ENCODE data around the gene HLF. TPM values are rescaled to one million over a fixed set of nuclear protein-coding genes. Genes with fewer than 3 reads are reported as not detected.

HLF gene
- total and polyA plus RNA-seq, 7 experiments from 2014 or later: 0.18 to 2.6 (median 0.36) TPM; not detected in 1

DNA sequence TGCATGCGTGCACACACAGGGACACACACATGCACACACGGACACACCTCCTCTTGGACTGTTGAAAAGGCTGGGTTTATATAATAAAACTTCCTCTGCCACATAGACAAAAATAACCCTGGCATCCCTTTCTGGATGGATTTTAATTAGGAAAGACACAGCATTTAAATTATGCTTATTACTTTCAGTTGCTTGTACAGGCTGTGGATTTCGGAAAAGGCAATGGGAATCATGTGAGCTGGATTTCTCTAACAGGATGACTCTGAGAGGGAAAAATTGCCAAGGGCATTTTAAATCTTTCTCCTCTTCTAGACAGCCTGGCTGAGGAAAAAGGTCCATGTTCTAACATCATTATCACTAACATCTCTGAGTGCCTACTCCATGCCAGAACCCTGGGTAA, 75.9 kb downstream of the HLF start:
- Mint-ChIP-seq H3K4me1 (peaks cover 0 to 49% (median 13%) of the 10 kb centered on the region in 7 donors), H3K9me3 (peaks cover 0 to 3% (median 0%) of the 10 kb centered on the region in 11 donors), H3K27me3 (peaks cover 11 to 34% (median 14%) of the 10 kb centered on the region in 5 donors), H3K27ac (no peak overlapping the region), H3K36me3 (peaks cover 0 to 10% (median 0%) of the 10 kb centered on the region in 5 donors), H3K4me3 (no peak overlapping the region)
- Histone ChIP-seq H3K27me3 (ENCODE audit: control insufficient read depth in 2 of 2, insufficient read depth in 2 of 2, low read length in 2 of 2) (no peaks in the 10 kb centered on the region), H3K27ac (ENCODE audit: low read depth, low read length) (no peak overlapping the region), H3K4me1 (ENCODE audit: control insufficient read depth in 2 of 2, insufficient read depth in 2 of 2, low read length in 2 of 2) (peaks cover 0 to 27% of the 10 kb centered on the region in 2 donors), H3K9me3 (ENCODE audit: control insufficient read depth in 2 of 3, low read length in 3 of 3) (no peaks in the 10 kb centered on the region), H3K36me3 (ENCODE audit: control insufficient read depth in 2 of 3, insufficient read depth in 3 of 3, low read length in 3 of 3) (no peaks in the 10 kb centered on the region), H3K4me3 (ENCODE audit: low read length) (no peak overlapping the region)
- no peak for ATAC-seq
- CTCF ChIA-PET: interaction anchor here (0.6 kb wide), 2 partner anchors 347 to 600 kb away, joined by 3 read pairs; no protein-coding TSS in a partner anchor
- intact Hi-C loops (cut with micrococcal nuclease): loop anchor here (5.0 to 10.0 kb wide), 2 partner anchors 82 to 106 kb away; partner anchors contain the start of gene MMD (in 1 of the 2)
- POLR2A ChIA-PET: no interaction called here
- DNase-seq: no peak

DNA sequence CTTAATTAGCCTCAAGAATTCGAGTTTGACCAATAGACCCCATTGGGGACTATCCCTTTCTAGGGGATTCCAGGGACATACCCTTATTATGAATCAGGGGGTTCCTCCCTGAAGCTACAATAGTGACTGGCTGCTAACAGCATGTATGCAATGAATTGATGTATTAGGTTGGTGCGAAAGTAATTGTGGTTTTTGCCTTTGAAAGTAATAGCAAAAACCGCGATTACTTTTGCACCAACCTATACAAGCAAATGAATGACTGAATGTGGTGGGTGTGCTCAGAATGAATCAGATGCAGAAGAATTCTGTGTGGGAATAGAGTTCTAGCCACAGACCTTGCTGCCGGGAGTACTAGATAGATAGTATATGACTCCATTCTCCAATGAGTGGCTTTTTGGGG, 76.7 kb downstream of the HLF start:
- no peak overlapping the region for H3K4me3 ChIP-seq (ENCODE audit: low read length)
- ChIA-PET CTCF (interaction anchor here (0.6 kb wide), 2 partner anchors 348 to 600 kb away, joined by 3 read pairs; no protein-coding TSS in a partner anchor), POLR2A (no interaction called here)
- H3K36me3 Mint-ChIP-seq: peaks cover 0 to 13% (median 0%) of the 10 kb centered on the region in 5 donors
- H3K4me3 Mint-ChIP-seq: no peak overlapping the region
- no peaks in the 10 kb centered on the region for H3K36me3 ChIP-seq (ENCODE audit: control insufficient read depth in 2 of 3, insufficient read depth in 3 of 3, low read length in 3 of 3)
- H3K27me3 Mint-ChIP-seq: peaks cover 11 to 27% (median 15%) of the 10 kb centered on the region in 5 donors
- H3K27me3 ChIP-seq (ENCODE audit: control insufficient read depth in 2 of 2, insufficient read depth in 2 of 2, low read length in 2 of 2): no peaks in the 10 kb centered on the region
- intact Hi-C loops (cut with micrococcal nuclease): loop anchor here (5.0 to 10.0 kb wide), 2 partner anchors 81 to 107 kb away; partner anchors contain the start of gene MMD (in 1 of the 2)
- no peak for ATAC-seq
- no peak overlapping the region for H3K27ac ChIP-seq (ENCODE audit: low read depth, low read length)
- DNase-seq: no peak
- peaks cover 0 to 27% of the 10 kb centered on the region in 2 donors for H3K4me1 ChIP-seq (ENCODE audit: control insufficient read depth in 2 of 2, insufficient read depth in 2 of 2, low read length in 2 of 2)
- H3K9me3 ChIP-seq (ENCODE audit: control insufficient read depth in 2 of 3, low read length in 3 of 3): no peaks in the 10 kb centered on the region
- peaks cover 0 to 52% (median 12%) of the 10 kb centered on the region in 7 donors for H3K4me1 Mint-ChIP-seq
- no peak overlapping the region for H3K27ac Mint-ChIP-seq
- peaks cover 0 to 6% (median 2%) of the 10 kb centered on the region in 11 donors for H3K9me3 Mint-ChIP-seq

DNA sequence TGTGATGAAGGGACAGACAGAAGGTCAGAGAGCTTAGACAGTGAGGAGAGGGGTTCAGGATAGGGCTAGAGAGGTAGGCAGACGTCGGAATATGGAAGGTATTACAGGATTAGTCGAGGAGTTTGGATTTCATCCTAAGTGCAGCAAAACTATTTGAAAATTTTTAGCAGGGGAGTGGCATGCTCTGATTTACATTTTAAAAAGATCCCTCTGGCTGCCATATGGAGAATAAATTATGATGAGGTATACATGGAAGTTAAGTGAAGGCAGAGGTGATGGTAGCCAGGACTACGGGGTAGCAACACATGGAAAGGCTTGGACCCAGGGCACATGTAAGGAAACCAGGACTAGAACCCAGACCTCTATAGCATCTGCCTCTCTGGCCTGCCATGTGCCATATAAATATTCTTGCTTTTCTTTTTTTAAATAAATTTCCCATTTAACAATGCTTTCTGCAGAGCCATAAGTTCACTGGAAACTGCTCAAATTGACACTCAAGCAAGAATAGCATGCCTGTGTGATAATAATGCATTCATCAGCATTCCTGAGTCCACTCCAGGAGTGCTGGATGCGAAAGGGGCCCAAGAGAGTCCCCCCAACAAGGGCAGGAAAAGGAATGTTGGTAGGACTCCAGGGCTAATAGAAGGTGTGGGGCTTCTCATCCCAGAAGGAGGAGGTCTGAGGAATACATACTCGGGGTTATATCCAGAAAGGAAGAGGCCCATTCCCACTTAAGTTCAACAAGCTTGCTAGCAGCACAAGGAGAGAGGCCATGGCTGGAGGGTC, 78.2 kb downstream of the HLF start:
- Histone ChIP-seq H3K4me1 (ENCODE audit: control insufficient read depth in 2 of 2, insufficient read depth in 2 of 2, low read length in 2 of 2) (peaks cover 0 to 27% of the 10 kb centered on the region in 2 donors), H3K27me3 (ENCODE audit: control insufficient read depth in 2 of 2, insufficient read depth in 2 of 2, low read length in 2 of 2) (no peaks in the 10 kb centered on the region), H3K36me3 (ENCODE audit: control insufficient read depth in 2 of 3, insufficient read depth in 3 of 3, low read length in 3 of 3) (no peaks in the 10 kb centered on the region), H3K4me3 (ENCODE audit: low read length) (no peak overlapping the region), H3K9me3 (ENCODE audit: control insufficient read depth in 2 of 3, low read length in 3 of 3) (no peaks in the 10 kb centered on the region), H3K27ac (ENCODE audit: low read depth, low read length) (no peak overlapping the region)
- peak overlapping the region in 1 of 9 donors; percentile 84 for H3K27ac Mint-ChIP-seq
- H3K4me3 Mint-ChIP-seq: peak overlapping the region in 1 of 10 donors; percentile 57
- intact Hi-C loops (cut with micrococcal nuclease): loop anchor here (5.0 to 10.0 kb wide), 2 partner anchors 79 to 108 kb away; partner anchors contain the start of gene MMD (in 1 of the 2)
- peaks cover 0 to 60% (median 12%) of the 10 kb centered on the region in 7 donors for H3K4me1 Mint-ChIP-seq
- DNase-seq: no peak
- peaks cover 0 to 11% (median 2%) of the 10 kb centered on the region in 11 donors for H3K9me3 Mint-ChIP-seq
- peaks cover 14 to 23% (median 17%) of the 10 kb centered on the region in 5 donors for H3K27me3 Mint-ChIP-seq
- ChIA-PET POLR2A (no interaction called here), CTCF (no interaction called here)
- ATAC-seq: no peak
- H3K36me3 Mint-ChIP-seq: peaks cover 0 to 24% (median 0%) of the 10 kb centered on the region in 5 donors

DNA sequence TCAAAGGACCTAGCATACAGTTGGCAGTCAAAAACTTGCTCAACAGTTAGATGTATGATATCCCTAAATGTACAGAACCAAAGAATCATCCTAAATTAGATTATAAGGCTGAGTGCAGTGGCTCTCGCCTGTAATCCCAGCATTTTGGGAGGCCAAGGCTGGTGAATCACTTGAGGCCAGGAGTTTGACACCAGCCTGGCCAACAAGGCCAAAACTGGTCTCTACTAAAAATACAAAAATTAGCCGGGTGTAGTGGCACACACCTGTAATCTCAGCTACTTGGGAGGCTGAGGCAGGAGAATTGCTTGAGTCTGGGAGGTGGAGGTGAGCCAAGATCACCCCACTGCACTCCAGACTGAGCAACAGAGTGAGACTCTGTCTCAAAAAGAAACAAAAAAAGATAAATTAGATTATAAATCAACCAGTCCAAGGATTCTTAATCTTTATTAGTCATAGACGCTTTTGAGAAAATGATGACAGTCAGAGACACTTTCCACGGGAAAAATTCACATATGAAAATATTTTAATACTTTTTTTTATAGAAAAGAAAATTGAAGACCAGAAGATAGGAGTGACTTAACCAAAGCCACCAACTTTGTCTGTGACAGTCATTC, 79.2 kb downstream of the HLF start:
- Histone ChIP-seq H3K27me3 (ENCODE audit: control insufficient read depth in 2 of 2, insufficient read depth in 2 of 2, low read length in 2 of 2) (no peaks in the 10 kb centered on the region), H3K27ac (ENCODE audit: low read depth, low read length) (no peak overlapping the region), H3K36me3 (ENCODE audit: control insufficient read depth in 2 of 3, insufficient read depth in 3 of 3, low read length in 3 of 3) (no peaks in the 10 kb centered on the region), H3K4me3 (ENCODE audit: low read length) (no peak overlapping the region), H3K4me1 (ENCODE audit: control insufficient read depth in 2 of 2, insufficient read depth in 2 of 2, low read length in 2 of 2) (peaks cover 0 to 27% of the 10 kb centered on the region in 2 donors), H3K9me3 (ENCODE audit: control insufficient read depth in 2 of 3, low read length in 3 of 3) (no peaks in the 10 kb centered on the region)
- intact Hi-C loops (cut with micrococcal nuclease): loop anchor here (1.0 to 10.0 kb wide), 3 partner anchors 30 to 109 kb away; partner anchors contain the start of gene MMD (in 1 of the 2)
- ATAC-seq: no peak
- Mint-ChIP-seq H3K4me1 (peaks cover 0 to 69% (median 14%) of the 10 kb centered on the region in 7 donors), H3K27me3 (peaks cover 5 to 17% (median 14%) of the 10 kb centered on the region in 5 donors), H3K4me3 (peak overlapping the region in 1 of 10 donors; percentile 71), H3K27ac (peak overlapping the region in 1 of 9 donors; percentile 88), H3K36me3 (peaks cover 0 to 24% (median 0%) of the 10 kb centered on the region in 5 donors), H3K9me3 (peaks cover 0 to 11% (median 2%) of the 10 kb centered on the region in 11 donors)
- CTCF ChIA-PET: interaction anchor here (0.9 to 1.6 kb wide), 2 partner anchors 11 to 12 kb away, joined by 4 to 6 read pairs; no protein-coding TSS in a partner anchor
- DNase-seq: no peak
- POLR2A ChIA-PET: no interaction called here

DNA sequence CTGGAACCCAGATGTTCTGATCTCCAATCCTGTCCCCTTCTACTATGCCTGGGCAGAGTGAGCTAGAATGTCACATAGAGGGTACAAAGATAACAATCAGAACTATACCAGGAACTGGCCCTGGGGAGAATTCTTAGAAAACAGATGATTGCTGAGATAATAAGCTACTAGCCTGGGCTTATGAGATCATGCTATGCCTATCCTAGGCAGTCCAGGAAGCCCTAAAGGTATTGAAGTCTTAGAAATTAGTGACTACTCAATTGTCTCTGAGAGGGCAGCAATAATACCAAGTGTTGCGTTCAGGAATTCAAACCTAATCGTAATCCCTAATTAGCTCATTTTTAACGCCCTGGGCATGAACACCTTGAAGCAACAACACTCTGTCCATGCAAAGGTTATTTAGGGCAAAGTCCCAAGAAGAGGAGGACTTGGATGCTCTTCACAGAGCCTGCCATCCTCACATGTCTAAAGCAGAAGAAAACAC, 79.8 kb downstream of the HLF start:
- Histone ChIP-seq H3K4me3 (ENCODE audit: low read length) (no peak overlapping the region), H3K27me3 (ENCODE audit: control insufficient read depth in 2 of 2, insufficient read depth in 2 of 2, low read length in 2 of 2) (no peaks in the 10 kb centered on the region), H3K9me3 (ENCODE audit: control insufficient read depth in 2 of 3, low read length in 3 of 3) (no peaks in the 10 kb centered on the region), H3K36me3 (ENCODE audit: control insufficient read depth in 2 of 3, insufficient read depth in 3 of 3, low read length in 3 of 3) (no peaks in the 10 kb centered on the region), H3K4me1 (ENCODE audit: control insufficient read depth in 2 of 2, insufficient read depth in 2 of 2, low read length in 2 of 2) (peaks cover 0 to 27% of the 10 kb centered on the region in 2 donors), H3K27ac (ENCODE audit: low read depth, low read length) (no peak overlapping the region)
- Mint-ChIP-seq H3K27me3 (peaks cover 6 to 14% (median 10%) of the 10 kb centered on the region in 5 donors), H3K27ac (peak overlapping the region in 1 of 9 donors; percentile 88), H3K4me1 (peaks cover 0 to 69% (median 13%) of the 10 kb centered on the region in 7 donors), H3K9me3 (peaks cover 0 to 11% (median 2%) of the 10 kb centered on the region in 11 donors), H3K36me3 (peaks cover 0 to 24% (median 0%) of the 10 kb centered on the region in 5 donors), H3K4me3 (peak overlapping the region in 1 of 10 donors; percentile 71)
- peak; percentile 71 for ATAC-seq
- CTCF ChIA-PET: interaction anchor here (0.9 to 1.6 kb wide), 2 partner anchors 11 to 12 kb away, joined by 4 to 6 read pairs; no protein-coding TSS in a partner anchor
- POLR2A ChIA-PET: no interaction called here
- intact Hi-C loops (cut with micrococcal nuclease): loop anchor here (1.0 to 10.0 kb wide), 3 partner anchors 30 to 110 kb away; partner anchors contain the start of gene MMD (in 1 of the 2)
- DNase-seq: peak in 1 of 9 donors; percentile 23

DNA sequence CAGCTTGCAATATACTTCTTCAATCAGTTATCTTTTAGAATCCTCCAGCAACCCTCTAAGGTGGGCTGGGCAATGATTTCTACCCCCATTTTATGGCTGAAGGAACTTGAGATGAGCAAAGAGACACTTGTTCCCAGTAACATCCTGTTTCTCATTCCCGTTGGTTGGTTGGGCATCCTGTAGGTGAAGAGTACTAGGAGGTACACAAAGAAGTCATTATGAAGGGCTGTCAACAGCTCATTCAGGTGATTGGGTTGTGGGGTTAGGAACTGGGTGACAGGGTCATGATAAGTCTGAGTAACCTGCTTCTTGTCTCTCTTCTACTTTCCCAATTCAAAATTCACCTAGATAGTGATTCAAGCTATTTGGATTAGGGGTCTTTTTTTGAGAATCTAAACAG, 80.4 kb downstream of the HLF start:
- Histone ChIP-seq H3K4me3 (ENCODE audit: low read length) (no peak overlapping the region), H3K27me3 (ENCODE audit: control insufficient read depth in 2 of 2, insufficient read depth in 2 of 2, low read length in 2 of 2) (no peaks in the 10 kb centered on the region), H3K9me3 (ENCODE audit: control insufficient read depth in 2 of 3, low read length in 3 of 3) (no peaks in the 10 kb centered on the region), H3K36me3 (ENCODE audit: control insufficient read depth in 2 of 3, insufficient read depth in 3 of 3, low read length in 3 of 3) (no peaks in the 10 kb centered on the region), H3K4me1 (ENCODE audit: control insufficient read depth in 2 of 2, insufficient read depth in 2 of 2, low read length in 2 of 2) (peaks cover 0 to 27% of the 10 kb centered on the region in 2 donors), H3K27ac (ENCODE audit: low read depth, low read length) (no peak overlapping the region)
- H3K27ac Mint-ChIP-seq: peak overlapping the region in 1 of 9 donors; percentile 88
- CTCF ChIA-PET: interaction anchor here (0.9 to 1.6 kb wide), 2 partner anchors 10 to 11 kb away, joined by 4 to 6 read pairs; no protein-coding TSS in a partner anchor
- intact Hi-C loops (cut with micrococcal nuclease): loop anchor here (5.0 to 10.0 kb wide), 3 partner anchors 48 to 293 kb away; no protein-coding TSS in a partner anchor
- peaks cover 0 to 11% (median 2%) of the 10 kb centered on the region in 11 donors for H3K9me3 Mint-ChIP-seq
- H3K4me1 Mint-ChIP-seq: peaks cover 0 to 69% (median 10%) of the 10 kb centered on the region in 7 donors
- peak overlapping the region in 1 of 10 donors; percentile 71 for H3K4me3 Mint-ChIP-seq
- DNase-seq (no peak), ATAC-seq (no peak)
- peaks cover 3 to 10% (median 8%) of the 10 kb centered on the region in 5 donors for H3K27me3 Mint-ChIP-seq
- POLR2A ChIA-PET: no interaction called here
- H3K36me3 Mint-ChIP-seq: peaks cover 0 to 18% (median 0%) of the 10 kb centered on the region in 5 donors
